T-helper 17 cell (primary cell): Measurements from ENCODE around the gene C9orf50. TPM values are rescaled to one million over a fixed set of nuclear protein-coding genes. Genes with fewer than 3 reads are reported as not detected.
"Not testable (repeated sequence)": the region's sequence is repeated elsewhere in the genome, so short reads cannot be mapped to it uniquely, and the experiment has no call there.

Experiments used
- ATAC-seq: fragments of 150-1000 bp; cut with Tn5 transposase; 2 replicates; pipeline ENCODE4 v1.10.0; 2021; ENCODE audit warnings: mild to moderate bottlenecking, moderate library complexity
- DNase-seq, 3 donors: peaks; one replicate each; pipeline versions ENCODE4 v3.0.0 to v3.0.0-alpha.2; 2020 to 2021
- H3K9me3 ChIP-seq: one replicate; pipeline ENCODE4 v1.7.0; 2013; ENCODE audit warnings: low read length, mild to moderate bottlenecking; ENCODE audit not compliant: control insufficient read depth, poor library complexity, severe bottlenecking
- H3K27ac Mint-ChIP-seq: one replicate; pipeline ENCODE4 v1.8.0; 2022; ENCODE audit warnings: mild to moderate bottlenecking, moderate library complexity, mixed read lengths
- H3K27me3 Mint-ChIP-seq: one replicate; pipeline ENCODE4 v1.8.0; 2022; ENCODE audit warnings: mixed read lengths
- H3K36me3 Mint-ChIP-seq: one replicate; pipeline ENCODE4 v1.8.0; 2022; ENCODE audit warnings: low read depth, mixed read lengths
- H3K4me1 Mint-ChIP-seq: one replicate; pipeline ENCODE4 v1.8.0; 2022; ENCODE audit warnings: mild to moderate bottlenecking, mixed read lengths
- H3K4me3 Mint-ChIP-seq: one replicate; pipeline ENCODE4 v1.8.0; 2022; ENCODE audit warnings: mild to moderate bottlenecking, moderate library complexity, mixed read lengths
- total RNA-seq, 4 donors: library from RNA in 2 of 4; stranded (reverse) in 2 of 4; gene quantifications; one replicate each; pipeline ENCODE4 v1.2.3 and lab custom pipeline; 2022 to 2026

Gene C9orf50
- total RNA-seq, 2 donors from 2014 or later, result not detected

DNA sequence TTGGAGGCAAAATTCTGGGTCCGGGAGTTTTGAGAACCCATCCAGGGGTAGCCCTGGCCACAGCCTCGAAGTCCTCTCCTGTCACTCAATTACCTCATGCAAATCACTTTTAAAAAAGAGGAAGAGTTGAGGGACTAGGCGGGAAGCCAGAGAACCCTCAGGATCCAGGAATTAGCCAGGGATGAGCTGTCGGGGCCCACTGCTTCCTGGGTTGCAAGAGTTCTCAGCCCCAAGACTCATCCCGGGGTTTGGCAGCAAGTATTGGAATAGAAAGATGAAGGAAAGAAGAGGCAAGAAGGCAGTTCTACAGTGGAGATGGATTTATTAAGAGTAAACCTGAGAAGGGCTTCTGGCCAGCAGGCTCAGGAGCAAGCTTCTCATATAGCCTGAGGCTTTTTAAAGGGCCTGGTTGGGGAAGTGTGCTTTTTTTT is 25.6 kb downstream of the C9orf50 start:
- H3K9me3 ChIP-seq, result no peaks in the 10 kb centered on the region
- H3K36me3 Mint-ChIP-seq, result no peaks in the 10 kb centered on the region
- ATAC-seq, result no peak
- peaks cover 4% of the 10 kb centered on the region for H3K27me3 Mint-ChIP-seq
- H3K4me1 Mint-ChIP-seq, result peaks cover 30% of the 10 kb centered on the region
- H3K27ac Mint-ChIP-seq, result peak overlapping the region; percentile 47
- DNase-seq, result no peak
- no peak overlapping the region for H3K4me3 Mint-ChIP-seq

DNA sequence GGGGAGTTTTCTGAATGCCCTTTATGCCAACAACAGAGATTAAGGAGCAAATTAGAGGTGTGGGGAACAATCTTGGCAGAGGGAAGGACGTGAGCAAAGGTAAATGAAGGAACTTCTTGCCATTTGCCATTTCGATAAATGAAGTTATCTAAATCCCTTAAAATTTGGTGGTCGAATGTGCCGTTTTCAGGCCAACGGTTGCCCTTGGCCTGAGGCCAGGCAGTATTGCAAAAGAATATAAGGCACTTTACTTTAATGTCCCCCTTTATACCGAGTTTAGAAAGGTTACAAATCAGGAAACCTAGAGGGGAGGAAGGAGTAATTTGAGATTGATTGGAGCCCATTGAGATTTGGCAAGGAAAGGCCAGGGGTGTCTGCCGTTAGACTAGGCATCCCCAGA is 26.3 kb downstream of the C9orf50 start:
- no peaks in the 10 kb centered on the region for H3K9me3 ChIP-seq
- Mint-ChIP-seq H3K4me3 (no peak overlapping the region), H3K4me1 (peaks cover 33% of the 10 kb centered on the region), H3K36me3 (no peaks in the 10 kb centered on the region), H3K27me3 (peaks cover 8% of the 10 kb centered on the region), H3K27ac (no peak overlapping the region)
- no peak for DNase-seq
- ATAC-seq, result no peak

DNA sequence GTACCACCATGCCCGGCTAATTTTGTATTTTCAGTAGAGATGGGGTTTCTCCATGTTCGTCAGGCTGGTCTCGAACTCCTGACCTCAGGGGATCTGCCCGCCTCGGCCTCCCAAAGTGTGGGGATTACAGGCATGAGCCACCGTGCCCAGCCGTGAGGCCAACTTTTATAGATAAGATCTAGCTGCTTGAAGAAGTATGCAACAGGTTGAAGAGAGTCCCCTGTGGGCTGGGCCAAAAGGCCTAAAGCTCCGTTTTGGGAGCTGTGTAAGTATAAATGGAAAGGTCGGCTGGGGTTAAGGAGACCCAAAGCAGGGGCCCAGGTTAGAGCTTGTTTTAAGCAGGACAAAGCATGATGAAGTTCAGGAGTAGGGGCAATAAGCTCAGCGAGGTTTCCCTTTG is 28.1 kb downstream of the C9orf50 start:
- H3K9me3 ChIP-seq, H3K4me3 Mint-ChIP-seq, DNase-seq, ATAC-seq, H3K36me3 Mint-ChIP-seq: not testable (repeated sequence)
- Mint-ChIP-seq H3K4me1 (peaks cover 35% of the 10 kb centered on the region), H3K27me3 (peaks cover 12% of the 10 kb centered on the region), H3K27ac (peak overlapping the region; percentile 49)

DNA sequence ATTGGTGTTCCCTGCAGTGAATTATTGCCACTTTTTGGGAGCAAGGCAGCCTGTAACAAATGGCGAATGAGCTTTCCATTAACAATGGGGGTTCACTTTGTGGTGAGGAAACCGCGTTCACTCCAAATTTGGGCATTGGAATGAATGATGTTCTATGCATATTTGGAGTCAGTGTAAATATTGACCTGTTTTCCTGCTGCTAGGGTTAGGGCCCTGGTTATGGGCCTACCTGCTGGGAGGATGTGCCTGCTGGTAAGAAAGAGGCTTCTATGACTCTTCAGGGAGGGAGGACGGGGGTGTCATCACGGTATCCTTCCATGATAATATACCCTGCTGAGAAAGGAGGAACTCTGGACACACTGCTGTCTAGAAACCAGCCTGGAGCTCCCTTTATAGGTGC is 29.0 kb downstream of the C9orf50 start:
- Mint-ChIP-seq H3K4me1 (peaks cover 38% of the 10 kb centered on the region), H3K4me3 (no peak overlapping the region), H3K27me3 (peaks cover 12% of the 10 kb centered on the region), H3K27ac (no peak overlapping the region), H3K36me3 (no peaks in the 10 kb centered on the region)
- no peaks in the 10 kb centered on the region for H3K9me3 ChIP-seq
- no peak for DNase-seq
- ATAC-seq, result no peak

DNA sequence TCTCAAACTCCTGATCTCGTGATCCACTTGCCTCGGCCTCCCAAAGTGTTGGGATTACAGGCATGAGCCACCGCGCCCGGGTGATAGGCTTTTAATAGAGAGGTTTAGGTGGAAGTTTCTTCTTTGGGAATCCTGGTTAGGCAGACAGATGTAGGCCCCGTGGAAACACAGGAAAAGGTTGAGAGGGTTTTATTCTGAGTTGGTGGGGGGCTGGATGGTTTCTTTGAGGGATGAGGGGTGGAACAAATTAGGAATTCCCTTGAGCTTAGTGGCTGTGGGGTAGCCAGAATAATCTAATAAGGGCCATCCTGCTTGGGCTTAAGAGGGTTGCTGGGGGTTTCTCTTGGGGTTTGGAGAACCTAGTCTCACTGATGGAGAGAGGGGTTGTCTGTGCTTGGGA is 30.4 kb downstream of the C9orf50 start:
- peaks cover 37% of the 10 kb centered on the region for H3K4me1 Mint-ChIP-seq
- no peaks in the 10 kb centered on the region for H3K9me3 ChIP-seq
- H3K36me3 Mint-ChIP-seq, result no peaks in the 10 kb centered on the region
- no peak overlapping the region for H3K4me3 Mint-ChIP-seq
- peak overlapping the region; percentile 59 for H3K27ac Mint-ChIP-seq
- ATAC-seq (no peak), DNase-seq (no peak)
- peaks cover 12% of the 10 kb centered on the region for H3K27me3 Mint-ChIP-seq

DNA sequence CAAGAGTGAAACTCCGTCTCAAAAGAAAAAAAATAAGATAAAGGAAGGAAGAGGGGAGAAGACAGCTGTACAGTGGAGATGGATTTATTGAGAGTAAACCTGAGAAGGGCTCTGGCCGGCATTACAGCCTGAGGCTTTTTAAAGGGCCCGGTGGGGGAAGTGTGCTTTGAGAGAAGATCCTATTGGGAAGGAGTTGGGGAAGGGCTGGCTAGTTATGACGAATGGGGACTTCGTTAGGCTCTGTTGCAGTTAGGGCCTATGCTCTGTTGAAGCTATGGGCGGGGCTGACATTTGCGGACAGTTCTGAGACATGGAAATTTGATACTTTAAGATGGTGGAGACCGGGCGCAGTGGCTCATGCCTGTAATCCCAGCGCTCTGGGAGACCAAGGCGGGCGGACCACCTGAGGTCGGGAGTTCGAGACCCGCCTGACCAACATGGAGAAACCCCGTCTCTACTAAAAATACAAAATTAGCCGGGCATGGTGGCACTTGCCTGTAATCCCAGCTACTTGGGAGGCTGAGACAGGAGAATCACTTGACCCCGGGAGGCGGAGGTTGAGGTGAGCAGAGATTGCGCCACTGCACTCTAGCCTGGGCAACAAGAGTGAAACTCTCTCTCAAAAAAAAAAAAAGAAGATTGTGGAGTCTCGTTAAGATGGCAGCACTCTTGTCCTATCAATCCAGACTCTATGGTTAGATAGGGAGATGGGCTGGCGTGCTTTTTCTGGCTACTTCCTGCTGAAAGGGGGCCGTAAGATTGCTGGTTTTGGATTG is 33.2 kb downstream of the C9orf50 start:
- ATAC-seq, result no peak
- no peak for DNase-seq
- H3K36me3 Mint-ChIP-seq, result no peaks in the 10 kb centered on the region
- peaks cover 12% of the 10 kb centered on the region for H3K27me3 Mint-ChIP-seq
- no peak overlapping the region for H3K4me3 Mint-ChIP-seq
- peak overlapping the region; percentile 78 for H3K27ac Mint-ChIP-seq
- peaks cover 42% of the 10 kb centered on the region for H3K4me1 Mint-ChIP-seq
- H3K9me3 ChIP-seq, result no peaks in the 10 kb centered on the region

DNA sequence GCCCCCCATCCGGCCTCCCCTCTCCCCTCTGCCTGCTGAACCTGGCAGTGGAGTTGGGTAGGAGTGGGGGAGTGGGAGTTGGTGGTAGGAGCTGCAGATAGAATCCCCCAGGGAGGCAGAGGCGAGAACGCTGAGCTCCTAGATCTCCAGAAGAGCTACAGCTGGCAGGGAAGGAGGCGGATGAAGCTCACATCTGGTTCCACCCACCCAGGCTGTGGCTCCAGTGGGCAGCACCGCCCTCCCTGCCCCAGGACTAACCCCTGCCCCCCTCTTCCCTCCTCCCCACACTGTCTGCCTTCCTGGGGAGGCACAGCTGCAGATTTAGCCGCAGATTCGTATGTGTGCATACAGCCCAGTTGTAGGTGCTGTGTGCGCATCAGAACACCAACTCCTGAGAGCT is 34.2 kb downstream of the C9orf50 start:
- peak overlapping the region; percentile 7 for H3K4me3 Mint-ChIP-seq
- H3K9me3 ChIP-seq, result no peaks in the 10 kb centered on the region
- peak overlapping the region; percentile 78 for H3K27ac Mint-ChIP-seq
- peaks cover 46% of the 10 kb centered on the region for H3K4me1 Mint-ChIP-seq
- H3K36me3 Mint-ChIP-seq, result no peaks in the 10 kb centered on the region
- DNase-seq (no peak), ATAC-seq (peak; percentile 52)
- peaks cover 12% of the 10 kb centered on the region for H3K27me3 Mint-ChIP-seq

DNA sequence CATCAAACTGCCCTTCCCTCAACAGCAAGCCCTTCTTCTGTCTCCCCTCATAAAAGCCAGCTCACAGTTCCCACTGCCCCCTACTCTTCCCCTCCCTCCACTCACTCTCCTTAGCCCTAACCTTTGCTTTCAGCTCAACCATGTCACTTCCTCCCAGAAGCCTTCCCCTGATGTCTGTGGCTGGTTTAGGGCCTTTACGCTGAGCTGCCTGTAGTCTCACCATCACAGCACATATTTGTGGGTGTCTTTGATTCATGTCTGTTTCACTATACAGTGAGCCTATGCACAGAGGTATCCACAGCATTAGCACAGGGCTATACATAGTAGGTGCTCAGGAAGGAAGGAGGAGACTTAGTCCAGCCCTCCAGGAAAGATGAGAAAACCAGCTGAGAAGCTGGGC is 34.7 kb downstream of the C9orf50 start:
- Mint-ChIP-seq H3K27me3 (peaks cover 12% of the 10 kb centered on the region), H3K27ac (no peak overlapping the region), H3K4me3 (peak overlapping the region; percentile 7), H3K36me3 (no peaks in the 10 kb centered on the region), H3K4me1 (peaks cover 48% of the 10 kb centered on the region)
- H3K9me3 ChIP-seq, result no peaks in the 10 kb centered on the region
- ATAC-seq (peak; percentile 47), DNase-seq (no peak)

DNA sequence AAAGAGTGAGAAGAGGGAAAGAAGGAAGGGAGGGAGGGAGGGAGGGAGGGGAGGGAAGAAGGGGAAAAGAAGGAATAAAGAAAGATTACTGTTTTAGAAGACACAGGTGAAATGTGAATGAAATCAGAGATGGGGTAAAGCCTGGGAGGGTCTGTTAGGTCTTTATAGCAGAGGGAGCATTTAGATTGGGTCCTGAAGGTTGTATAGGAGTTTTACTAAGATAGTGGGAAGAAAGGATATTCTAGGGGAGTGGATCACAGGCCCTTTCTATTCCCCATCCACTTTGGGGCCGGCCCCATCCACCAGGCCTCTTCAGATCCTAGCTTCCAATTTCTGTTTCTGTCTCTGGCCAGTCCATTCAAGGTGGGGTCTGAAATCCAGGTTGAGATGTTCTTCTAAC is 35.5 kb downstream of the C9orf50 start:
- Mint-ChIP-seq H3K27me3 (peaks cover 8% of the 10 kb centered on the region), H3K36me3 (no peaks in the 10 kb centered on the region), H3K4me3 (no peak overlapping the region), H3K27ac (no peak overlapping the region), H3K4me1 (peaks cover 51% of the 10 kb centered on the region)
- no peak for DNase-seq
- H3K9me3 ChIP-seq, result no peaks in the 10 kb centered on the region
- ATAC-seq, result no peak

DNA sequence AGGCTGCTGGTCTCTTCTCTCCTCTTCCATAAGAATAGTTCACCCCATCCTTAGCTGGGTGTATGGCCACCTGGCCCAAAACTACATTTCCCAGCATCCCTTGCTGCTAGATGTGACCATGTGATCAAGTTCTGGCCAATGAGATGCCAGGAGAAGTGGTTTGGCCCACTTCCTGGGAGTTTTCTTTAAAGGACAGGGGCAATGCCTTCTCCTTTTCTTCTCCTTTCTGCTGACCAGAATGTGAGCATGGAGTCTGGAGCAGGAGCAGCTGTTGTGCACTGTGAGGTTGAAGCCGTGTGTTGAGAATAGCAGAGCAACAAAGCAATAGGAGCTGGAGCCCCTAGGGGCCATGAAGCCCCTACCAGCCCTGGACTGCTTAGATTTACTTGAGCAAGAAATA is 36.8 kb downstream of the C9orf50 start:
- H3K4me3 Mint-ChIP-seq, result peak overlapping the region; percentile 46
- H3K36me3 Mint-ChIP-seq, result no peaks in the 10 kb centered on the region
- H3K27me3 Mint-ChIP-seq, result no peaks in the 10 kb centered on the region
- DNase-seq (peak in 1 of 3 donors; percentile 40), ATAC-seq (peak; percentile 72)
- H3K27ac Mint-ChIP-seq, result peak overlapping the region; percentile 92
- H3K9me3 ChIP-seq, result no peaks in the 10 kb centered on the region
- peaks cover 56% of the 10 kb centered on the region for H3K4me1 Mint-ChIP-seq

DNA sequence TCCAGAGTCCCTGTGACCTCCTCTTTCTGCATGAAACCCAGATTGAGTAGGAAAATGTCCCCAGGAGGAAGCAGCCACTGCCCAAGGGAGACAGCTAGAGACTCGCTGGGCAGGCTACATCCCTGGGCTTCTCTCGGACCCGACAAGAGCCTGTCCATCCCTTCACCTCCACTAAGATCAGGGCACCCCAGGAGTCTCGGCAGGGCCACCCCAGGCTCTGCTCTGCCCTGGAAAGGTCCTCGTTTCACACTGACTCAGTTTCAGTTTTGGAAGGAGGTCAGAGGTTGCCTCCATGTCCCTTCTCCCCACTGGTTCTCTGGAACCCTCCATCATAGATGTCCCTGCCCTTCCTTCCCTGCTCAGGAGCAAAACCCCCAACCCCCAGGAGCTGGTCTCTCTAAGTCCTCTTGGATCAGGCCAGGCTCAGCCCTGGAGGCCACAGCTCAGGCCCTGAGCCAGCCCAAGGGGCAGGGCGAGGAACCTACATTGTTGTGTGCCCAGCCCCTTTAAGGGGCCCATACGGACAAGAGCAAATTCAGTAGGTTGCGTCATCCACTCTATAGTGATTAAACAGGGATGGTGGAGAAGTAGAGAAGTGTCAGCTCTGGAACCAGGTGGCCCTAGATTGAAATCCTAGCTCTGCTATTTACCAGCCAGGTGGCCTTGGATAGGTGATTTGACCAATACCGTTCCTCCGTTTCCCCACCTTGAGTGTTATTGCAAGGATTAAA is 37.4 kb downstream of the C9orf50 start:
- ATAC-seq (no peak), DNase-seq (no peak)
- Mint-ChIP-seq H3K27me3 (no peaks in the 10 kb centered on the region), H3K4me3 (no peak overlapping the region), H3K36me3 (no peaks in the 10 kb centered on the region), H3K4me1 (peaks cover 53% of the 10 kb centered on the region), H3K27ac (peak overlapping the region; percentile 92)
- no peaks in the 10 kb centered on the region for H3K9me3 ChIP-seq

DNA sequence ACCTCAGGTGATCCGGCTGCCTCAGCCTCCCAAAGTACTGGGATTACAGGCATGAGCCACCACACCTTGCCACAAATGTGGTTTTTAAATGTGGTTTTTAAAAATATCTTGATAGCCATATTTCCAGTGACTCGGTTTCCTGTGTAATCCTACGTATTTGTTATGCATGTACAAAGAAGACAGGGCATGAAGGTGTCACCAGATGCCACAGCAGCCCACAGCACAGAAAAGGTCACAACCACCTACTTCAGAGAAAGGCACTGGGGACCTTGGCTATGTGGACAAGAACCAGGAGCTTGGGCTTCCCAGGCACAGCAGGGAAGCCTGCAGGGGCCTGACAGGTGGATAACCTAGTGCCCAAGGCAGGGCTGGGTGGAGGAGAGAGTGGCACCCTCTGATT is 38.0 kb downstream of the C9orf50 start:
- H3K27ac Mint-ChIP-seq, result peak overlapping the region; percentile 27
- peaks cover 52% of the 10 kb centered on the region for H3K4me1 Mint-ChIP-seq
- H3K4me3 Mint-ChIP-seq, result no peak overlapping the region
- DNase-seq, result no peak
- H3K27me3 Mint-ChIP-seq, result no peaks in the 10 kb centered on the region
- H3K36me3 Mint-ChIP-seq, result no peaks in the 10 kb centered on the region
- peak; percentile 30 for ATAC-seq
- H3K9me3 ChIP-seq, result no peaks in the 10 kb centered on the region

DNA sequence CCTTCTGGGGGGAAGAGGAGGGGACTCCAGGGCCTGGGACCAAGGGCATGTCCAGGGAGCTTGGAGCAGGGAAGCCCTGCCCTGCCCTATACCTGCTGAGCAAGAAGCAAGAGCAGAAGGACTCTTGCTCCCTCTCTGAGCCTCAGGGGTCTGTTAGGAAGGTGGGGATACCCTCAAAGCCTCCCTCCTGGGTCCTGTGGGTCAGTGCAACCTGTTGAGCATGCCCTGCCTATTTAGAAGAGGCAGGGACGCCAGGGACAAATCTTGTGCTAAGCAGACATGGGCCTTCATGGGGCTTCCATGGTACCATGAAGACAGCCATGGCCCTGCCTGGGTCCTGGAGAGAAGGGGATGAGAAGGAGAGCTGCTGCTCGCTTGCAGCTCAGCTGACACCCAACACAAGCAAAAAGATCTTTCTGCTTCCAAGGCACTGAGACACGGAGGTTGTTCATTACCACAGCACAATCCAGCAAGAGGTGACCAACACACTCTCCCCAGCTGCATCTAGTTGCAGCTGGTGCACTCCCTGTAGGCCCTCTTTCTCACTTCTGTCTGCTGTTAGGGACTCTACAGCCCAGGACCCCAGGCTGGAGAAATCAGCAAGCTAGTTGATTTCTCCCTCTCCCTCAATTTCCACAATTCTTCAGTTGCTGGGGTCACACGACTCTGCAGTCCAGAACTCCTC is 39.3 kb downstream of the C9orf50 start:
- Mint-ChIP-seq H3K4me3 (peak overlapping the region; percentile 28), H3K4me1 (peaks cover 48% of the 10 kb centered on the region), H3K36me3 (no peaks in the 10 kb centered on the region), H3K27me3 (no peaks in the 10 kb centered on the region), H3K27ac (peak overlapping the region; percentile 75)
- H3K9me3 ChIP-seq, result no peaks in the 10 kb centered on the region
- ATAC-seq (no peak), DNase-seq (no peak)
